ENCODE results near the gene HAPLN3. TPM values are rescaled to one million over a fixed set of nuclear protein-coding genes. Genes with fewer than 3 reads are reported as not detected.

The HAPLN3 gene
- total and polyA plus RNA-seq, 11 donors: 1.2 to 32.9 (median 3.3) TPM

- H3K36me3 ChIP-seq: peaks cover 0 to 3% (median 0%) of the 10 kb centered on the region in 9 donors
- no peaks in the 10 kb centered on the region for H3K9me3 ChIP-seq
- H3K4me1 ChIP-seq: peaks cover 0 to 51% (median 20%) of the 10 kb centered on the region in 12 donors
- DNase-seq (no peak), ATAC-seq (no peak)
- intact Hi-C loops (cut with DNase I): loop anchor here in 1 of 10 donors (10.0 kb wide), 1 partner anchor 419 kb away; the partner anchor contains the start of gene POLG
- TF ChIP-seq POLR2A (IDR thresholded peaks at IDR 0.05): no peak
- no peak for TF ChIP-seq CTCF (IDR thresholded peaks at IDR 0.05)
- no peak overlapping the region for H3K4me3 ChIP-seq
- H3K27me3 ChIP-seq: no peaks in the 10 kb centered on the region
- WGBS, 4 donors: 91 to 95% (median 94%) methylated on average over 10 of the region's 10 CpGs
- H3K27ac ChIP-seq: no peak overlapping the region
These were observed 20.0 kb upstream of the HAPLN3 start for GRCh38 chr15:88915354-88915753.

DNA sequence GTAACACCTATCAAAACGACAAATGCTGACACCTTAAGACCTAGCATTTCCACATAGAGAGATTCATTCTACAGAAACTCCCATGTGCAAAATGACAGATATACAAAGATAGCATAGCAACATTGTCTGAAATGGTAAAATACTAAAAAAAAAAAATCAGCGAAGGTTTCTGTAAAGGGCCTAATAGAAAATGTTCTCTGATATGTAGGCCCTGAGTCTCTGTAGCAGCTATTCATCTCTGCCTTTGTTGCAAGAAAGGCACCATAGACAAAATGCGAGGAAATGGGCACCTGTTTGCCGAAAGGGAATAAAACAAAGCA lies 18.5 kb upstream of the HAPLN3 start:
- WGBS, 4 donors: 67 to 70% (median 69%) methylated on average over 4 of the region's 4 CpGs
- Histone ChIP-seq H3K9me3 (no peaks in the 10 kb centered on the region), H3K4me1 (peaks cover 0 to 61% (median 34%) of the 10 kb centered on the region in 12 donors), H3K36me3 (peaks cover 0 to 17% (median 13%) of the 10 kb centered on the region in 9 donors), H3K27ac (peak overlapping the region in 10 of 12 donors; percentile 84 to 98 (median 94)), H3K27me3 (no peaks in the 10 kb centered on the region), H3K4me3 (peak overlapping the region in 10 of 12 donors; percentile 61 to 94 (median 84))
- TF ChIP-seq POLR2A (IDR thresholded peaks at IDR 0.05): no peak
- ATAC-seq (no peak), DNase-seq (no peak)
- intact Hi-C loops (cut with DNase I): loop anchor here in 1 of 10 donors (5.0 to 10.0 kb wide), 2 partner anchors 68 to 421 kb away; partner anchors contain the start of gene POLG

- WGBS, 4 donors: 1 to 2% (median 1%) methylated on average over 29 to 67 of the region's 67 CpGs
- TF ChIP-seq POLR2A (IDR thresholded peaks at IDR 0.05) (peak; percentile 45 to 99), CTCF (IDR thresholded peaks at IDR 0.05) (peak in 6 of 12 donors; percentile 10 to 41 (median 20))
- peak within 1 kb of the TSS; percentile 61 to 94 (median 83) for H3K4me3 ChIP-seq
These were observed 17.9 kb upstream of the HAPLN3 start, which contains the start of gene MFGE8 for GRCh38 chr15:88913017-88913849. TSS of gene MFGE8 (minus strand) at chr15:88913379. CDS start at chr15:88913319, 60 bp downstream.

GRCh38 chr15:88912500-88912921 lies 17.2 kb upstream of the HAPLN3 start:
- Histone ChIP-seq H3K36me3 (peaks cover 0 to 29% (median 26%) of the 10 kb centered on the region in 9 donors), H3K4me3 (peak overlapping the region; percentile 61 to 94 (median 83)), H3K4me1 (peaks cover 3 to 60% (median 42%) of the 10 kb centered on the region in 12 donors), H3K27ac (peak overlapping the region; percentile 84 to 98 (median 92)), H3K27me3 (no peaks in the 10 kb centered on the region), H3K9me3 (no peaks in the 10 kb centered on the region)
- 0 to 7% (median 1%) methylated on average over 11 to 20 of the region's 20 CpGs for WGBS, 4 donors
- TF ChIP-seq POLR2A (IDR thresholded peaks at IDR 0.05): no peak
- TF ChIP-seq CTCF (IDR thresholded peaks at IDR 0.05): no peak
- peak in 3 of 5 donors; percentile 67 to 79 (median 69) for DNase-seq
- ATAC-seq: peak; percentile 12 to 57 (median 31)
- intact Hi-C loops (cut with DNase I): loop anchor here in 1 of 10 donors (5.0 to 10.0 kb wide), 2 partner anchors 70 to 422 kb away; partner anchors contain the start of gene POLG

More at GRCh38 chr15:88913017-88913849, 17.9 kb upstream of the HAPLN3 start, which contains the start of gene MFGE8:
- H3K9me3 ChIP-seq: no peaks in the 10 kb centered on the region
- peaks cover under 1 to 60% (median 37%) of the 10 kb centered on the region in 12 donors for H3K4me1 ChIP-seq
- peak within 1 kb of the TSS; percentile 84 to 98 (median 92) for H3K27ac ChIP-seq
- no peaks in the 10 kb centered on the region for H3K27me3 ChIP-seq
- peak; percentile 84 to 90 (median 87) for DNase-seq
- intact Hi-C loops (cut with DNase I): loop anchor here in 1 of 10 donors (5.0 to 10.0 kb wide), 2 partner anchors 69 to 422 kb away; partner anchors contain the start of gene POLG
- ATAC-seq: peak; percentile 40 to 88 (median 79)
- peaks cover 0 to 23% (median 19%) of the 10 kb centered on the region in 9 donors for H3K36me3 ChIP-seq
